Activated CD8-positive, alpha-beta memory T cell treated with anti-CD3 and anti-CD28 coated beads for 36 hours (primary cell): ENCODE measurements around the gene STAT3. TPM values are rescaled to one million over a fixed set of nuclear protein-coding genes. Genes with fewer than 3 reads are reported as not detected.
"Not testable (repeated sequence)": the region's sequence is repeated elsewhere in the genome, so short reads cannot be mapped to it uniquely, and the experiment has no call there.

Source experiments
- CTCF ChIA-PET: fragments of 350-600 bp; sonication (Branson Sonifier 250); formaldehyde crosslinking; loops from one replicate; lab custom pipeline; 2021; ENCODE audit warnings: antibody characterized with exemption; lab: Charles Lee
- POLR2A ChIA-PET: fragments of 350-600 bp; sonication (Branson Sonifier 250); formaldehyde crosslinking; loops from one replicate; lab custom pipeline; 2021; ENCODE audit warnings: antibody characterized with exemption; lab: Charles Lee
- total RNA-seq, 2 experiments: library from RNA; stranded (reverse); gene quantifications; one replicate each; pipeline ENCODE4 v1.2.3, GENCODE V29; 2021

STAT3 gene
- total RNA-seq, 2 experiments from 2014 or later, result 179 TPM

DNA sequence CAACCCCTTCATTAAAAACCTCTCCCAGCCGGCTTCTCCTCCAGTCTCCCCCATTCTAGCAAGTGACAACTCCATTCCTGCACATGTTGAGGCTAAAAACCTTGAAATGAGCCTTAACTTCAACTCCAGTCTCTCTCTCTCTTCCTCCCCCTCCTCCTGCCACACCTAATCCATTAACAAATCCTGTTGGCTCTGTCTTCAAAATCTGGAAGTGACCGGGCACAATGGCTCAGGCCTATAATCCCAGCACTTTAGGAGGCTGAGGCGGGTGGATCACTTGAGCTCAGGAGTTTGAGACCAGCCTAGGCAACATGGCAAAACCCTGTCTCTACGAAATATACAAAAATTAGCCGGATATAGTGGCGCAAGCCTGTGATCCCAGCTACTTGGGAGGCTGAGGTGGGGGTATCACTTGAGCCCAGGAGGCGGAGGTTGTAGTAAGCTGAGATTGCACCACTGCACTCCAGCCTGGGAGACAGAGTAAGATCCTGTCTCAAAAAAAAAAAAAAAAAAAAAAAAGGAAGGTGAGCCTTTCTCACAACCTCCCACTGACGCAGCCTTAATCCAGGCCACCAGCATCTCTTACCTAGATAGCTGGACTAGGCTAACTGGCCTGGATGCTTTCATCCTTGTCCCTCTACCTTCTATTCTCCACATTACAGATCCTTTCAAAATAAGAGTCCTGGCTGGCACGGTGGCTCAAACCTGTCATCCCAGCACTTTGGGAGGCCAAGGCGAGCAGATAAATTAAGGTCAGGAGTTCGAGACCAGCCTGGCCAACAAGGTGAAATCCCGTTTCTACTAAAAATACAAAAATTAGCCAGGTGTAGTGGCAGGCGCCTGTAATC lies 21.8 kb downstream of the STAT3 start:
- POLR2A ChIA-PET, result not testable (repeated sequence)
- CTCF ChIA-PET, result interaction anchor here (0.7 kb wide), 3 partner anchors 100 to 349 kb away, joined by 3 to 5 read pairs (median 4); partner anchors contain the start of gene DNAJC7

- ChIA-PET POLR2A (no interaction called here), CTCF (interaction anchor here (0.7 to 1.3 kb wide), 3 partner anchors 14 to 42 kb away, joined by 3 read pairs; partner anchors contain the start of gene STAT3)
These were observed 23.1 kb downstream of the STAT3 start for GRCh38 chr17:42365136-42365535.

DNA sequence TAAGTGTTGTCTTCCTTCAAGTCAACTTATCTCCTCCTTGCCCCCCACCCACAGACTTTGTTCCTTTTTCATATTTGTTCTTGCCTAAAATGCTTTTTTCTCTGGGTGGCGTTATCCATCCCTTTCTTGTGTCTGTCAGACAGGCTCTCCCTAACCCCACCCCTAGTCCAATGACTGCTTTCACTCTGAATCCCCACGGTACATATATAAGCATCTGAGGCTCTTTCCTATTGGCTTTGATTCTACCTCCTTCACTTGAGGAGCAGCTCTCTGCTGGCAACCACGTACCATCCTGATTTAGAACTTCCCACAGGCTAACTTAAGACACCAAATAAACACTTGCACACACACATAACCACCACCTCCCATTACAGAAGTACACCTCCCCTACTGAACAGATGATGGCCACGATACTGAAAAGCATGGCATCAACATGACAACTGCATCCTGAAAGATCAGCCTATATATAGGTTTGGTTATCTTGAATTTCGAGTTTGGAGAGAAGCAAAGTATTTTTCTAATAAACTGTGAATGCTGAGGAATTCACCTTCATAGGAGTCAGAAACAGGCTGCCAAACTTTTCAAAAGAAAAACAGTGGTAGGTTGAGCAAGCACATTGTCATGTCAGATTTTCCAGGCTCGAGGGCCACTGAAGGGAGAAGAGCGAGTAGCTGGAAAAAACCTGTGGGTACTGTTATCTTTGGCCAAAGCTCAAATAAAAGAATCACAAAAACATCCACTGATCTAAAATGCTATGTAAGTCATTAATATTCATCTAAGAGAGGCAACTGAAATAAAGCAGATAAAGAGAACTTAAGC lies 24.3 kb downstream of the STAT3 start:
- ChIA-PET CTCF (interaction anchor here (1.0 to 1.3 kb wide), 3 partner anchors 10 to 24 kb away, joined by 3 read pairs; partner anchors contain the start of gene STAT3), POLR2A (no interaction called here)

DNA sequence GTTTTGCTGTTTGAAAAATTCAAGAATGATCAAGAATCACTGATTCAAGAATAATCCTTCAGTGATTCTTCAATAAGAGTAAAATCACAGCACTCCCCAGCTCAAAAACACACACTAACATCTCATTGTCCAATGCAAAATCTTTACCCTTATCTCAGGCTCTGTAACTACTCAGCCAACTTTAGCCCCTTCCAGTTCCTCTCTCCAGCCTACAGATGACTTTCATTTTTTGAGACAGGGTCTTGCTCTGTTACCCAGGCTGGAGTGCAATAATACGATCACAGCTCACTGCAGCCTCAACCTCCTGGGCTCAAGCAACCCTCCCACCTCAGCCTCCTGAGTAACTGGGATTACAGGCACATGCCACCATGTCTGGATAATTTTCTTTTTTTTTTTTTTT lies 25.0 kb downstream of the STAT3 start:
- CTCF ChIA-PET, result interaction anchor here (1.2 kb wide), 1 partner anchor 11 kb away, joined by 3 read pairs; no protein-coding TSS in a partner anchor
- POLR2A ChIA-PET, result no interaction called here

DNA sequence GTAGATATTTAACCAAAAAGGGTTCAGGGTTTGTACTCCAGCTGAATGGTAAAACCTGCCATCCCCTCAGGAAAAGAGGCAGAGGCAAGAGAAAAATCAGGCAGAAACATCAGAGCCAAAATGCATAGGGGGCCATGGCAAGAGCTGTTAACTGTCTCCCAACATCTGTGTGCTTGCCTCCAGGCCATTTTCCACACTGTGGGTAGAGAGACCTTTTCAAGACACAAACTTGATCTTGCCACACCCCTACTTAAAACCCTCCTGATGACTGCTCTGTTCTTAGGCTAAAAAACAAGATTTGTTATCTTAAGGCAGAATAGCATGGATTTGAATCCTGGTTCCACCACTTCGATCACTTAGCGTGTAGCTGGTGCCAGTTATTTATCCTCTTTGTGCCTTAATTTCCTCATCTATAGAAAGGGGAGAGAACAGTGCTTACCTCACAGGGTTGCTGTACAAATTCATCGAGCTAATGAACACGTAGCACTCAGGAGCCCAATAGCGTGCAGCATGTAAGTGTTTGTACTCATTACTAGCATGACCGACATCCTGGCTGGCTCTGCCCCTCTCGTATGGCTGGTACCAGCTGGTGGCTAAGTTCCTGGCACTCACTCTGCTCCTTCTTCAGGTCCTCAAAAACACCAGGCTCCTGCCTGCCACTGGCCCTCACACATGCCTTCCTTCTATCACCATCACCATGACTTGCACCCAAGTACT lies 25.8 kb downstream of the STAT3 start:
- CTCF ChIA-PET, result interaction anchor here (1.2 to 1.4 kb wide), 2 partner anchors 23 to 44 kb away, joined by 4 read pairs; no protein-coding TSS in a partner anchor
- POLR2A ChIA-PET, result no interaction called here

DNA sequence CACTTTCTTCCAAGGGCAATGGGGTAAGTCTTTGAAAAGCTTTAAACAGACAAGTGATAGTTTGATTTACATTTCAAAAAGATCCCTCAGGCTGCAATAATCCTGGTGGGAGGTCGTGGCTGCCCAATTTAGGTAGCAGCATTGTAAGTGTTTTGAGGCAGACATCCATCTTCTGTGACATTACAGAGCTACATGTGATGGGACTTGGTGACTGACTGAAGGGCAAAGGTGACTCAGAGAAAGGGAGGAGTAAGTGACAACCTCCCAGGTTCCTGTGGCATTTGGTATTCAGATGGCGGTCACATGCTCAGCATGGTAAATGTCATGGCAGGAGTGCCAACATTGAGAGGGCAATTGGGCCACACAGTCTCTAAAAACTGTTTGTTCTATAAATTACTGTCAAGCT lies 26.5 kb downstream of the STAT3 start:
- CTCF ChIA-PET, result interaction anchor here (0.6 to 1.4 kb wide), 4 partner anchors 24 to 173 kb away, joined by 3 to 4 read pairs (median 4); no protein-coding TSS in a partner anchor
- POLR2A ChIA-PET, result interaction anchor here (0.5 to 0.6 kb wide), 2 partner anchors 24 to 88 kb away, joined by 3 to 10 read pairs; no protein-coding TSS in a partner anchor

GRCh38 chr17:42360388-42360787 lies 27.9 kb downstream of the STAT3 start:
- POLR2A ChIA-PET, CTCF ChIA-PET: not testable (repeated sequence)

DNA sequence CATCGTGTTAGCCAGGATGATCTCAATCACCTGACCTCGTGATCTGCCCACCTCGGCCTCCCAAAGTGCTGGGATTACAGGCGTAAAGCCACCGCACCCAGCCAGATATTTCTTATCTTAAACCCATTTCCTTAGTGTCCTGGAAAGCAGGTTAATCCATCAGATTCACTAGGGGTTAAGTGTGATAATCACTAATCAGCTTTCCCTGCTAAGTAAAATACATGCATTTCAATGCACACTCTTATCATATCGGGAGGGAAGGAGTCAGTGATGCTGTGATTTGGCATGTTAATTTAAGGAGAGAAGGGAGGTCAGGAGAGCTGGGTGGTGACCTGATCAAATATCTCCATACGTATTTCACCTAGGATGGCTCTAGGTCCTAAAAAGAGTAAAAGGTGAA lies 29.1 kb downstream of the STAT3 start:
- ChIA-PET CTCF (interaction anchor here (0.7 to 2.1 kb wide), 6 partner anchors 19 to 169 kb away, joined by 3 to 7 read pairs (median 4); partner anchors contain the start of gene STAT3), POLR2A (no interaction called here)

DNA sequence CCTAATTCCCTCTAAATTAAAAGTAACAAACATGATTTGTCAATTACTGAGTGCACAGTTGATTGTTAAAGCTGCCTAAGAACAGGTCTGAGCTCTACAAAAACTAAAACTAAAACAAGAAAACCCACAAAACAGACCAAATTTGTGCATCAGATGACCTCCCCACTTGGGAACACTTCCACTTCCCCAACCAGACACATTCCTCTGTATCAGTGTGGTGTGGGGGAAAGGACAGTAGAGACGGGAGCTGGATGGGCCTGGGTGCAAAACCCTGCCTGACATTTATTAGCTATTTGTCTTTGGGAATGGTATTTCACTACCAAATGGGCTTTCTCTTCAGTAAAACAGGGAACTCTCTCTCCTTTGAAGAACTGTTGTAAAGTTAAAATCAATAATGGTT lies 29.8 kb downstream of the STAT3 start:
- POLR2A ChIA-PET, result no interaction called here
- CTCF ChIA-PET, result interaction anchor here (1.2 to 2.1 kb wide), 5 partner anchors 21 to 169 kb away, joined by 4 to 7 read pairs (median 6); partner anchors contain the start of gene STAT3

GRCh38 chr17:42354956-42355843 lies 33.0 kb downstream of the STAT3 start:
- POLR2A ChIA-PET, result no interaction called here

GRCh38 chr17:42348104-42348503 lies 40.1 kb downstream of the STAT3 start:
- ChIA-PET CTCF (no interaction called here), POLR2A (no interaction called here)

More at GRCh38 chr17:42354956-42355843, 33.0 kb downstream of the STAT3 start:
- CTCF ChIA-PET, result no interaction called here

DNA sequence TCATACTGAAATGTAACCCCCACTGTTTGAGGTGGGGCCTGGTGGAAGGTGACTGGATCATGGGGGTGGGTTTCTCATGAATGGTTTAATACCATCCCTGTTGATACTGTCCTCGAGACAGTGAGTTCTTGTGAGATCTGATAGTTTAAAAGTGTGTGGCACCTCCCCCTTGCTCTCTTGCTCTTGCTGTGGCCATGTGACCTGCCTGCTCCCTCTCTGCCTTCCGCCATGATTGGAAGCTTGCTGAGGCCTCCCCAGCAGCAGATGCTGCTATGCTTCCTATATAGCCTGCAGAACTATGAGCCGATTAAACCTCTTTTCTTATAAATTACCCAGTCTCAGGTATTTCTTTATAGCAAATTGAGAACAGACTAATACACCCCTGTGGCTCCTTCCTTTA lies 40.6 kb downstream of the STAT3 start:
- POLR2A ChIA-PET, result no interaction called here

DNA sequence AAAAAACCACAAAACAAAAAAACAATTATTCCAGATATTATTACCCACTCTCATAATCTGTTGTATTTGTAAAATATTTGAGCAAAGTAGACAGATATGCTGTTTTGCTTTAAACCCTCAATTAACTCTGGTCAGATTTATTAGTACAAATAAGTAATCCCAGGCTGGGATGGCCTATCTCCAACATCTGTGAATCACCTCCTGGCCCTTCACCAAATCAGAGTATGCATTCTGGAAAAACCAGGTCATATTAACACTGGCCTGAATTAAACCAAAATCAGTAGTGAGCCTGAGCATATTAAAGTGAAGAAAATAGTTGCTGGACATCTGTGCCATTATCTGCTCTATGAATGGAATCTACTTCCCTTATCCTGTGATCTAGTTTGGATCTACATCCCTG lies 41.0 kb downstream of the STAT3 start:
- ChIA-PET CTCF (no interaction called here), POLR2A (no interaction called here)

More for the DNA sequence above, 40.6 kb downstream of the STAT3 start:
- CTCF ChIA-PET, result no interaction called here

- POLR2A ChIA-PET, result no interaction called here
- CTCF ChIA-PET, result no interaction called here
These were observed 41.8 kb downstream of the STAT3 start for GRCh38 chr17:42346481-42346880.

- ChIA-PET CTCF (no interaction called here), POLR2A (no interaction called here)
These were observed 42.7 kb downstream of the STAT3 start for GRCh38 chr17:42345396-42346073.

GRCh38 chr17:42342242-42343008 lies 45.8 kb downstream of the STAT3 start:
- CTCF ChIA-PET, result interaction anchor here (0.6 to 1.3 kb wide), 5 partner anchors 30 to 147 kb away, joined by 3 to 5 read pairs (median 4); no protein-coding TSS in a partner anchor
- POLR2A ChIA-PET, result interaction anchor here (0.6 to 1.3 kb wide), 4 partner anchors 10 to 245 kb away, joined by 3 to 19 read pairs (median 6); partner anchors contain the start of gene STAT3
